GM12891 (cell line): Measurements from ENCODE around the gene DYRK2.

Source experiments
- POLR2A ChIP-seq: IDR thresholded peaks from 2 replicates; pipeline ENCODE4 v1.6.1; 2011; ENCODE audit warnings: low read depth, low read length, control low read depth
- POLR2AphosphoS5 ChIP-seq: IDR thresholded peaks from 2 replicates; pipeline ENCODE4 v1.6.1; 2011; ENCODE audit warnings: low read depth, low read length, control low read depth
- SPI1 ChIP-seq: IDR thresholded peaks from 2 replicates; pipeline ENCODE4 v1.6.1; 2011; ENCODE audit warnings: low read depth, low read length, control low read depth

- TF ChIP-seq POLR2A, result no peak
- no peak for TF ChIP-seq POLR2AphosphoS5
- TF ChIP-seq SPI1, result no peak
Observed at GRCh38 chr12:67645601-67646000, 2.9 kb upstream of the DYRK2 start.
